Left ventricle myocardium superior (tissue), 1 donor: ENCODE data around the gene GAB1. TPM values are rescaled to one million over a fixed set of nuclear protein-coding genes. Genes with fewer than 3 reads are reported as not detected.

Source experiments
- ATAC-seq: fragments of 200-7000 bp; cut with Tn5 transposase; one replicate; pipeline ENCODE4 v1.9.1; 2020; ENCODE audit warnings: mild to moderate bottlenecking, moderate library complexity
- DNase-seq: peaks from one replicate; pipeline ENCODE4 v3.0.0-alpha.2; 2020
- intact Hi-C: fragments of 100-400 bp; cut with micrococcal nuclease; formaldehyde crosslinking; loops from one replicate; pipeline ENCODE4 v1.11.0; 2022
- total RNA-seq: library from RNA; stranded (reverse); fragmentation: NEBNext Ultra II Directional; extraction: Animal tissue kit (Norgen Biotek cat#: 25700); gene quantifications from one replicate; pipeline ENCODE4 v1.2.1, GENCODE V29; 2021
- donor health status: DM: no; HTN: yes; CAD: no; lungs with severe emphysema.

The GAB1 gene
- total RNA-seq, 1 donor from 2014 or later: 90.7 TPM

DNA sequence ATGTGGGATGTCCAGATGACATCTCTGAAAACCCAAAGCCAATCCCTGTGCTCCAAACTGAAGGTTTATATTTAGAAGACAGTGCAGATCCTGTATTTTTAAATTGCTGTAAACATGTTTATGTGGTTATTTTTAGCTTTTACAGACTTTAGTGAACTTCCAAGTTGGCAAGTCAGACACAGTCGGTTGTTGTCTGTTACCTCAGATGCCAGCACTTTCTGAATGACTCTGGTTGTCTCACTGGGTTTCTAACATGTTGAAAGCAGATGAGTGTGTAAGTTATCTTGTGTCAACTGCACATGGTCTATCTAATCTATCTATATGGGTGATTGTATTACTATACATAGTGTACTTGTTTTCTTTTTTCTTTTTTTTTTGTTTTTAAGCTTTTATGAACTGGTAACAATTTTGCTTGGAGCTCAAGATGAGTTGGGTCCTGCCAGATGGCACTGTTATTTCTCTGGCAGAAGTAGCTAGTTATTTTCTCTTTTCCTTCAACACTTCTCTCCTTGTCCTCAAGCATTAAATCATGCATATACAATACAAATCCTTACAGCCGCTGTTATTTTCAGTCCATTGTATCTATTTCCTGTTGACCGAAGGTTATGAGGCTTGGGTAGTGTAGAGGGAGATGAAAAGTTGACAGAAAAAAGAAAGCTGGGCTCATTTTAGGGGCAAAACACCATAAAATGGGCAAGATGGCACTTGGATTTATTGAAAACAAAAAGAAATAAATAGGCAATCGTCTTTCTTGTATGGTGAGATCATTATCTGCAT is 66.3 kb downstream of the GAB1 start:
- intact Hi-C loops: no loop called here
- ATAC-seq: peak; percentile 70
- DNase-seq: no peak

DNA sequence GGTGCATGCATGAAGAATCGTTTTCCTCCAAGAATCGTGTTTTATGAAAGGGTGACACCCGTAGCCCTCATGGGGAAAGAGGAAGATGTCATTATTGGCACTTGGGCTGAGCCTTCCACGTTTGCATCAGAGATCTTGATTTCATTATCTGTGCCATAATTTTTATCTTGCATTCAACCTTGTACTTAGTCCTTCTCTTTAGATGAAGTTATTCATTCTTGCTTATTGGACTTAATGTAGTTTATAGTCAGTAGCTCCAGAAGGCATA is 66.8 kb downstream of the GAB1 start:
- intact Hi-C loops: no loop called here
- ATAC-seq (no peak), DNase-seq (no peak)

DNA sequence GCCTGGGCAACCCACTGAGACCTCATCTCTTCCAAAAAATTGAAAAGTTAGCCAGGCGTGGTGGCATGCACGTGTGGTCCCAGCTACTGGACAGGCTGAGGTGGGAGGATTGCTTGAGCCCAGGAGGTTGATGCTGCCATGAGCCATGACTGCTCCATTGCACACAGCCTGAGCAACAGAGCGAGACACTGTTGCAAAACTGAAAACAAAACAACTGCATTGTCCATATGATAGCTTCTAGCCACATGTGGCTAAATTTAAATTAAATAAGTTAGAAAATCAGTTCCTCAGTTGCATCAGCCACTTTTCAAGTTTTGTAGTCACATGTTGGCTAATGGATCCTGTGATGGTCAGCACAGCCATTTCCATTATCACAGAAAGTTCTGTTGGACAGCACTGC is 67.9 kb downstream of the GAB1 start:
- ATAC-seq: no peak
- no peak for DNase-seq
- intact Hi-C loops: no loop called here

DNA sequence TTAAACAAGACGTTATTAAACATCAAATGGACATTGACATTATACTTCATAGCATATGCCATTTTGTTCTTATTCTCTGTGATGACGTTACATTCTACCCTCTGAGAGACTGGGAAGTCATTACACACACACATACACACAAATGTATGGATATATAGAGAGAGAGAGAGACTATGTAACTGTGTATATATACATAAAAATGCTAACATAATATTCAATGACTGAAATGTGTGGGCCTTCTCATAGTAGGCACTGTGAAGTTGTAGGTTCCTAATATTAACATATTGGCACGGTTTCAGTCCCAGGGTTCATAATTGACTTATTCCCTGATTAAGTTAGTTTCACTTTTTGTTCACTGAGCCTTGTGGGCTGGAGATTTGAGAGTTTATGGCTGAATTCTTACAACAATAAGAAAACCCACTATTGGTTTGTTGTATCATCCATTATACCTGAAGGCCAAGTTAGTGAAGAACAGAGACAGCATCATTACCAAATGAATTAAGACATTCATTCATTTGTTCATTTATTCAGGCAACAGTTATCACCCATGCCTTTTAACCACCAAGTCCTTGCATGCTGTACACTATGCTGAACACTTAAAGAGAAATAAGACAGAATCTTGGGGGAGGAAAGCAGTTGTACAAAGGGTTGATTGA is 68.5 kb downstream of the GAB1 start:
- DNase-seq (no peak), ATAC-seq (no peak)
- intact Hi-C loops: no loop called here

DNA sequence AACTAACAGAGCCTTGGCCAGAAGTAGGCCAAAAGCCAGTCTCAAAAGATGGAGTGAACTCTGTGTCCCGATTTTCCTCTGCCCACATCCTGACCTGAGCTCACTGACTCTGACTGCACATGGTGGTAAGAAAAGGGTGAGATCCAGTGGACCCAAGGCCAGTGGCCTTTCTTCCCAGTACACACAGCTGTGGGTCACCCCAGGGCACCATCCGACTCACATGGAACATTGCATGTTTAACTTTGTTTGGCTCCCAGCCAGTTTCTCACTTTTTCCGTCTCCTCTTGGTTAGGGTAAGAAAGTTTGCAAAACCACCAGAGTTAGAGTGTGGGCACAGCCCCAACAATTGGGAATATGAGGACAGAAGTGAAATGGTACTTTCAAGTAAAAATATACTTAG is 69.8 kb downstream of the GAB1 start:
- peak; percentile 54 for DNase-seq
- peak; percentile 74 for ATAC-seq
- intact Hi-C loops: no loop called here

DNA sequence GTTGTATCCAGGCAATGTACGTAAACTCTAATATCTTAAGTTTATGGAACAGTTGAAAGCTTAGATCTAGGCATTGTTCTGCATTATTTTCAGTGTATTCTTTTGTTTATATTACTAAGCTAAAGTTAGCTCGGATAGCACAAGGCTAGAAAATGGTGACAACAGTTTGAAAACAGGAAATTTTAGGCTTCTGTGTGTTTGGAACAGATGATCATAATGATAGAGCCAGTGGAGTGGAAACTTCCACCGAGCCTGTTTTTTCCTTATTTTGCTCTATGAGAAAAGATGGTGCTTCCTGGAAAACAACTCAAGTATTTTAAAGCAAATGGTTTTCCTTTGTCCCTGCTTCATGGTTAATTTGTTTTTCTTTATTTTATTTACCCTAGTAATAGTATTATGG is 70.8 kb downstream of the GAB1 start:
- ATAC-seq: no peak
- intact Hi-C loops: no loop called here

DNA sequence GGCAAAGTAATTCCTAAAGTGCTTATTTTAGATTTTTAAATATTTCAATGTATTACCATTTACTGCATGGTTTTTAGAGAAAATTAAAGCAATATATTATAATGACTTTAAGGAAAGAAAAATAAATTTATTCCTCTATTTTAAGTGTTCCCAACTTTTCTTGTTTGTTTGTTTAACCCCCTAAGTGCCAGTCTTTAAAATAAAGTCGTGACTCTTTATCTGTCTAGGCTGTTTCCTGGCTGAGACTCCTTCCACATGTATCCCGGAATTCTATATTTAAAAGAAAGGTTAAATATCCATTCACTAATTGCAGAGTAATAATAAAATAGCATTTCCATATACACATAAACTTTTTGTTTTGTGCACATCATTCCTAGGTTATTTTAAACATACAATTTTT is 71.2 kb downstream of the GAB1 start:
- ATAC-seq (no peak), DNase-seq (no peak)
- intact Hi-C loops: no loop called here

More for the DNA sequence above, 70.8 kb downstream of the GAB1 start:
- no peak for DNase-seq

DNA sequence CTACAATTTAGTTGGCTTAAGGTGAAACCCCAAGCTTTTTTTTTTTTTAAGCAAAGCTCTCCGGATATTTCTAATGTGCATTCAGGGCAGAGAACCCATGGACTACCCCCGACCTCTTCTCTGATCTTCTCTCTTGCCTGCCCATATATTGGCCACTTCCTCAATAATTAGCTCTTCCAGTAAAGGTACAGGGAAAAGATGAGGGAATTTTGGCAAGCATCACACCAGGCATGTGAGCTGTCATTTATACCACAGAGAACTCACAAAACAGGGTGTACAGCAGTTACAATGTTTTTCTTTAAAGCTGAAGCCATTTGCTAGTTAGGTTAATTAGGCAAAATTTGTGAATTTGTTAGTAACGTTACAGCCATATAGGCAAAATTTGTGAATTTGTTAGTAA is 73.3 kb downstream of the GAB1 start:
- DNase-seq: no peak
- no peak for ATAC-seq
- intact Hi-C loops: no loop called here

DNA sequence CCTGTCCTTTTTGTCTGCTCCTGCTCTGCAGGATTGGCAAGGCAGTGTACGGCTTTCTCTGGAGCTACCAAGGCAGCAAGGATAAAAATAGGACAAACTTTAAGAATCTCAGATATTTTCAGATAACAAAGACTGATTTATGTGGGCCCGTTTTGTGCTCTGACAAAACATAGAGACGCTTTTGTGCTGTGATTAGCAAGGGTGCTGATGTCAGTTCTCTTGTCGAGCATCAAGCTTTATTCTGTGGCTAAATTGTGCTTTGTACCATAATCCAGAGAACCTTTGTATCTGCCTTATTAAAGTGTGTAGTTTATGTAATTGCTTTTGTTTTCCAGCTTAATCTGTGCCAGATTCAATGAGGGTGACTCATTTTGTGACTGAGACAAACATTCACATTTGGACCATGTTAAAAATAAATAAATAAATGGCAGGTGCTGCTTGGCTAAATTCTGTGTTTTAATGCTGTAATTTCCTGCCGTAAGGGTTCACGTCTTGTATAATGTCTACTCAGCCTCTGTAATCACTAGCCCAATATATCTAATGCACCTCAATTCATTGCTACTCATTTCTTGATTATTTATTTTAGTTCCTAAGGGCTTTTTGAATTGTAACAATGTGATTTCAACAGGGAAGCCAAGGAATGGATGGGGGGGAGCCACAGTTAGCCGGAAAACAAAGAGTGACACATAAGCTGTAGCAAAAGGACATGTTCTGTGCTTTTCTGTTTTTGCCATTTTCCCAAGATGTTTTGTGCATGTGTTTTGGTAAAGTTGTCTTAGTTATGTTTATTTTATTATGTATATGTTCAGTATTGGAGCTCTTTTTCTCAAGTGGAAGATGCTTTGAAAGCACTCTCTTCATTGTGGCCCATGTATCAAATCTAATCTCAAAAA is 75.1 kb downstream of the GAB1 start:
- DNase-seq: no peak
- intact Hi-C loops: no loop called here
- ATAC-seq: peak; percentile 62

DNA sequence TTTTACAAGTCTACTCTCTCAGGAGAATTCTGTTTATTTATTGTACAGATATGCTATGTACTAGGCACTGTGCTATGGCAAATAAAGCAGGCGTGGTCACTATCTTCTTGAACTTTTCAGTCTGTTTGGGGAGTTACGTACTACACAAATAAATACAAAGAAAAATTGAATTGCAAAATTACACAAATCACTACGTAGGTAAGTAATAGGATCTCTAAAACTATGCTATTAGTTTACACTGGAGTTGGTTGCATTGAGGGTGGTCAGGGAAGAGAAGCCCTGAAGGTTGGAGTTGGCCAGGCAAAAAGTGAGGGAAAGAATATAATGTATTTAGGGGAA is 75.7 kb downstream of the GAB1 start:
- intact Hi-C loops: no loop called here
- ATAC-seq: no peak
- DNase-seq: no peak

DNA sequence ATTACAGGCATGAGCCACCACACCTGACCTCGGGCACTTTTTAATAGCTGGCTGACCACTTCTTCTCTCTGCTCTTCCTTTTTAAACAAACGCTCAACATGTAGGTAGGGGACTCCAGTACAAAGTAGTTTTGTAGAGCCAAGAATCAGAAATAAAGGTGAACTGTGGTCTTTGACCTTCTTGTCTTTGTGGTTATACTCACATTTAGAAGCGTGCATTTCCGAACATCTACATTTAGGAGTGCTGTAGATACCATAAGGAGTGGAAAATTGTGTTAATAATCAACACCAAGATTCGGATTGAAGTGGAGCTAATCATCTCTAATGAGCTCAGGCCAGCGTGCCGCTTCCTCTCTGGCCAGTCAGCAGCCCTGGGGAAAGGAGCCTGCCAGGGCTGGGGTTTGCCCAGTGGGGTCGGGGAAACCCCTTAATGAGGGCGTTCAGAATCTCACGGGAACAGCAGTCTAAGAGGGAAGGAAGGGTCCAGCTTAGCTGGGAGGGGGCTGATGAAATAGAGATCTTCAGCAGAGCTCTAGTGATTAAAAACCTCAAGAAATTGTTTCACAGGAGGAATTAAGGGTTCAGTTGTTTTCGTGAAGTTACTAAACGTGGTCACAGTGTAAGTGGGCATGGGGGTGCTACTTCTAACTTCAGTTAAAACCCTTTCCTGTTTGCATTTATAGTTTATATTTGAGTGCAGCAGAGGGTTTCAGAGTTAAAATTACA is 81.2 kb downstream of the GAB1 start:
- intact Hi-C loops: no loop called here
- ATAC-seq (no peak), DNase-seq (no peak)

DNA sequence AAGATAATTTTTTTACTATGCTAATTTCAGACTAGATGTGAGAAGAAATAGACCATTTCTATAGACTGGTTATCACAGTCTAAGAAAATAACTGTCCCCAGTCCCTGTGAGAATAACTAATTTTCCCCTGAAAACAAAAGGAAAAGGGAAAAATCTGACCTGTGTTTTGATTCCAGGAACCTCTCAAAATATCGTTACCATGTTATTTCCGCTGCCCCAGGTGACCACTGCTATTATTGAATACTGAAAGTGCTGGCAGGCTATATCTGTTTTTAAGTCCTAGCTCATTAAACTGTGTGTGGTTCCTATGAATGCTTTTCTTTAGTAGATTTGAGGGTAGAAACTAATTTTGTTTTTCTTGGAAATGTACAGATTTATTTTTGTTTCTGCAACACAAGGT is 83.6 kb downstream of the GAB1 start:
- DNase-seq: no peak
- peak; percentile 57 for ATAC-seq
- intact Hi-C loops: no loop called here

DNA sequence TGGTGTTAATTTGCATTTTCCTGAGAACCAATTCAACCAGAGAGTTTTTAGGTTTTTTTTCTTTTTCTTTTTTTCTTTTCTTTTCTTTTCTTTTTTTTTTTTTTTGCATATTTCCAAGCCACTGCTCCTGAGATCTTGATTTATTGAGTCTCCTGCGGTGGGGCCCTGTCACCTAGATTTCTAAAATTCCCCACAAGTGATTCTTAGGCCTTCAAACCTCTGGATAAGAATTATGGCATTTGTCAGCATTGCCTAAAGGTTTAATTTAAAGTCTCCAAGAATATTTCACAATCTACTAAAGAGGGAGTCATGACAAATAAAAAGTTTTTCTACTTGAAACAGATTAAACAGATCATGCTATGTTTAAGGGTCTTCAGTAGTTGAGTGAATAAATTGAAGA is 84.9 kb downstream of the GAB1 start:
- DNase-seq (no peak), ATAC-seq (no peak)
- intact Hi-C loops: no loop called here

DNA sequence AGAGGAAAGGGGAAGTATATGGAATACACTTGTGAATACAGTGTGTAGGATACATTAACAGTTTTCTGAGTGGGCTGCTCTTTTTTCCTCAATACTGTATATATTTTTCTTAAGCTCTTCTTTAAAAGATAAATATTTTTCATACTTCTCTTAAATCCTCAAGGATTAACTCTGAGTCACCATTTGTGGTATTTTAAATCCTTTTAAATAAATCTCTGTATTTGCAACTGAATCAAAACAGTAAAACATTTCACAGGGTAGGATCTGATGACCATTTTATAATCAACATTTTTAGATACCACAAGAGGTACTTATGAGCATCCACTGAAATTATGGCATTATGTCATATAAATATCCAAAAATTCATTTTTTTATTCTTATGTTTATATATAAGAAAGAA is 87.6 kb downstream of the GAB1 start:
- DNase-seq: no peak
- intact Hi-C loops: no loop called here
- no peak for ATAC-seq

DNA sequence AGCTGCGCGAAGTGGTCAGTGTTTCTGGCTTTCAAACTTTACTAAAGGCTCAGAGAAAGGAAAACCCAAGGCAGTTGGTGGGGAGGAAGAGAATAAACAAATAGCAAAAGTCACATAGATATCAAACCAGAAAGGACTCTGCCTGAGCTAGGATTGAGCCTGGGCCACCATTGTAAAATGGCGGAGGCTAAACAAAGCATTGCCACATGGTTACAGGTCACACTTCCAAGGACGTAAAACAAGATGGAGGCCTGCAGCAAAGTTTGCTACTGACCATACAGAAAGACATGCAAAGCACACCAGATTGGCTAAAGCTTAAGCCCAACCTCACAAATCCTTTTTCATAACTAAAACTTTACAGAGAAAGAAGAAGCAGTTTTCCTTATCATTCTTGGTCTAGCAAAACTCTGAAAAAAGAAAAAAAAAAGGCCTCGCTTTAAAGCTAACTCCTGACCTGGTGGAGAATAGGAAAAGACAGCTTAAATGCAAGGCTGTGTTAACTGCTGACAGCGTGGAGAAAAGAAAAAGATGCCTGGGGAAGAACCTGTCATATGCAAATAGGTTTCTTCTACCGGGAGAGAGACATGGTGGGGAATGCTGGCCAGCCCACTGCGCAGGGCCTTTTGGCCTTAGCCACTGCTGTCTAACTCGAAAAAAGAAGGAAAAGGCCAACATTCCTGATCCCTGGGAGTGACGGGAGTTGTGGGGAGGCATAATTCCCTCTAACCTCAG is 95.0 kb downstream of the GAB1 start:
- intact Hi-C loops: no loop called here
- ATAC-seq (no peak), DNase-seq (no peak)

DNA sequence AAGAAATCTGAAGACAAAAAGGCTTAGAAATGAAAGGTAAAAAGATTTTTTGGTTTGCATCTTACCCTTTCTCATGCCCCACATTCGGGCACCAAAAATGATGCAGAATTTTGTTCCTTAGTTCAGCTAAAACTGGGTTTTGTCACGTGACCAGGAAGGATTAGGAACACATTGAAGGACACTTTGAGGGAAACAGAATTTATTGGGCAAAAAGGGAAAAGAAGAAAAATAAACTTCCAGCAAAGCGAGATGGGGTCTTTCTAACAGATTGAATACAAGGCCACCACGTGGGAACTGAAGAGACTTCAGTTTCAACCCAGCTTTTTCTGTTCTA is 95.5 kb downstream of the GAB1 start:
- intact Hi-C loops: no loop called here
- ATAC-seq: no peak
- DNase-seq: no peak

DNA sequence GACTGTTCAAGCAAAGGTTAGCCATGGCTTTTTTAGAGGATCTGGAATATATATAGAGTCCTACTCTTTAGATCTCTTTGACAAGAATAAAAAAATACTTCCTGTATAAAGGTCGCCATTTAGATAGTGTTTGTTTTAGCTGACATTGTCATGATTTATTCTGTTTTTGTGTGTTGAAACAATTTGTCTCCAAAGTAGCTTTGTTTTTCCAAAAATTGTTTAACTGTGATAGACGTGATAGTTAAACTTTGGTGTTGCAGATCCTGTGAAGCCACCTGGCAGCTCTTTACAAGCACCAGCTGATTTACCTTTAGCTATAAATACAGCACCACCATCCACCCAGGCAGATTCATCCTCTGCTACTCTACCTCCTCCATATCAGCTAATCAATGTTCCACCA is 96.6 kb downstream of the GAB1 start:
- DNase-seq (no peak), ATAC-seq (no peak)
- intact Hi-C loops: no loop called here

DNA sequence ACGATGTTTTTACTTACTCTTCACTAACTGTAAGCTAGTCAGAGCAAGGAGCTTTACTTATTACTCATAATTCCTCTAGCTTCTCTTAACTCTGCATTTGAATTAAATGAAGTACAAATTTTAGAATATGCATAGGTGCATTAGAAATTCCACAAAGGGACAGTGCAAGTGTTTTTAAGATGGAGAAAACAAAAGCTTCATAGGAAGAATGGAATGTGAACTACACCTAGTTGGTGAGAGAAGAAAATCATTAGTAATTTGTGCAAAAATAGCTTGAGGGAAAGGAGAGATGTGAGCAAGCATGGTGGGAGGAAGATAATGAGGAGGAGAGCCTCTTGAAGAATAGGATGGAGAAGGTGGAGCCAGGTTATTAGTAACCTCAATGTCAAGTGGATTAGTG is 99.3 kb downstream of the GAB1 start:
- no peak for ATAC-seq
- intact Hi-C loops: no loop called here
- DNase-seq: no peak

DNA sequence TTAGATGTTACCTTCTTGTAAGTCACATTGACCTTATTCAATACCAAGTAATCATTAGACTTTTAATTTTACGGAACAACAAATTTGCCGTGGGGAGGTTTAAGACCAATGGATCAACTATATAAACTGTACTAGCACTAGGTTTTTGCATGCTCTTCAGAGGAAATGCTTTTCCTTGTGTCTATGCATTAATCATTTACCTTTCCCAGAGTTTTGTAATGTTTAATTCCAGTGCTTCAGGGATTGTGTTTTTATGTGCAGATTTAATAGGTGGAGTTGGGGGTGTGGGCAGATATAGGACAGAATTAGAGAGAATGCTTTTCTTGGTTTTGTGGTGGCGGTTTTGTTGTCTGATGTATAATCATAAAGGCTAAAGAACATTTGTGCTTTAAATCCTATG is 100.8 kb downstream of the GAB1 start:
- intact Hi-C loops: no loop called here
- no peak for ATAC-seq
- no peak for DNase-seq
